ENCODE data around the gene GLIS2. TPM values are rescaled to one million over a fixed set of nuclear protein-coding genes. Genes with fewer than 3 reads are reported as not detected.

GLIS2 gene
- total RNA-seq, 1 donor from 2014 or later = 17.4 TPM

DNA sequence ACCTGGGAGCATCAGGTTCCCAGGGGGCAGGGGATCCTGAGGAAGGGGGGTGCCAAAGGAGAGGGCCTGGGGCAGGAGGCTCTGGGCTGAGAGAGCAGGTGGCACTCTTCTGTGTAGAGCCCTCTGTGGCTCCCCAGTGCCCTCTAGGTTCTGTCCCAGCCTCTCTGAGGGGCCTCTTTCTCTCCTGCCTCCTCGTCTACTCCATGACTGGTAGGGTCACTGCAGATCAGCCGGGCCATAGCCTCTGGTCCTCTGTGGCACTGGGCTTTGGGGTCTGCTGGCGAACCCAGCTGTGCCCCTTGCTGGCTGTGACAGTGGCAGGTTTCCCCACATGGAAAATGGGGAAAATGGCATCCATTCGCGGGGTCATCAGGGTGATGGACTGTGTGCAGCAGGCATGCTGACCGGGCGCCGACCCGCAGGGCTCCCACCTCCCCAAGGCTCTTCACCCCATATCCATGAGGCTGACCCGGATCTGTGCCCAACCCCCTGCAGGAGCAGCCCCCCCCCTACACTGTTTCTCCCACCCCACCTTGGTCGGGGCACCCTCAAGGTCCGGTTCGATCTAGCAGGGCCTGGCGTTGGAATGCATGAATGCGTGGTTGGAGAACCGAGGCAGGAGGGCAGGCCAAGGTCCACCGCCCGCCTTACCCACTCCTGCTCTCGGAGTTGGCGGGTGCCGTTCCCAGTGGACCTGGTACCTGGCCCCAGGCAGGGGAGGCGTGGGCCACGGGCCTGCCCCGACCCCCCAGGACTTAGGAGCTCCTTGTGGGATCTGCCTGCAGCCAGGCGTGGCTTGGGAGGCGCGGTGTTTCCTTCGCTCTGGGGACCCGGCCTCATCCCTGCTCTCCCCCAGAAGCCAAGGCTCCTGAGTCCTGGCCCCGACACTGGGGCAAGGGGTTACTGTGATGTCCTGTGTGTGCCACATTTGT, 6.5 kb downstream of the GLIS2 start:
- TF ChIP-seq, protein P1, sequence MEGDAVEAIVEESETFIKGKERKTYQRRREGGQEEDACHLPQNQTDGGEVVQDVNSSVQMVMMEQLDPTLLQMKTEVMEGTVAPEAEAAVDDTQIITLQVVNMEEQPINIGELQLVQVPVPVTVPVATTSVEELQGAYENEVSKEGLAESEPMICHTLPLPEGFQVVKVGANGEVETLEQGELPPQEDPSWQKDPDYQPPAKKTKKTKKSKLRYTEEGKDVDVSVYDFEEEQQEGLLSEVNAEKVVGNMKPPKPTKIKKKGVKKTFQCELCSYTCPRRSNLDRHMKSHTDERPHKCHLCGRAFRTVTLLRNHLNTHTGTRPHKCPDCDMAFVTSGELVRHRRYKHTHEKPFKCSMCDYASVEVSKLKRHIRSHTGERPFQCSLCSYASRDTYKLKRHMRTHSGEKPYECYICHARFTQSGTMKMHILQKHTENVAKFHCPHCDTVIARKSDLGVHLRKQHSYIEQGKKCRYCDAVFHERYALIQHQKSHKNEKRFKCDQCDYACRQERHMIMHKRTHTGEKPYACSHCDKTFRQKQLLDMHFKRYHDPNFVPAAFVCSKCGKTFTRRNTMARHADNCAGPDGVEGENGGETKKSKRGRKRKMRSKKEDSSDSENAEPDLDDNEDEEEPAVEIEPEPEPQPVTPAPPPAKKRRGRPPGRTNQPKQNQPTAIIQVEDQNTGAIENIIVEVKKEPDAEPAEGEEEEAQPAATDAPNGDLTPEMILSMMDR (conservative IDR thresholded peaks at IDR 0.05) = no peak
- H3K27me3 Mint-ChIP-seq (ENCODE audit: low read depth) = no peaks in the 10 kb centered on the region
- H3K36me3 Mint-ChIP-seq (ENCODE audit: low read depth) = no peaks in the 10 kb centered on the region
- no peaks in the 10 kb centered on the region for H3K9me3 Mint-ChIP-seq
- no peak for DNase-seq (ENCODE audit: low read depth, low spot score)
- no peak overlapping the region for H3K27ac Mint-ChIP-seq (ENCODE audit: unreplicated experiment)
- peaks cover 19% of the 10 kb centered on the region for H3K4me1 Mint-ChIP-seq
- no peak overlapping the region for H3K4me3 Mint-ChIP-seq

DNA sequence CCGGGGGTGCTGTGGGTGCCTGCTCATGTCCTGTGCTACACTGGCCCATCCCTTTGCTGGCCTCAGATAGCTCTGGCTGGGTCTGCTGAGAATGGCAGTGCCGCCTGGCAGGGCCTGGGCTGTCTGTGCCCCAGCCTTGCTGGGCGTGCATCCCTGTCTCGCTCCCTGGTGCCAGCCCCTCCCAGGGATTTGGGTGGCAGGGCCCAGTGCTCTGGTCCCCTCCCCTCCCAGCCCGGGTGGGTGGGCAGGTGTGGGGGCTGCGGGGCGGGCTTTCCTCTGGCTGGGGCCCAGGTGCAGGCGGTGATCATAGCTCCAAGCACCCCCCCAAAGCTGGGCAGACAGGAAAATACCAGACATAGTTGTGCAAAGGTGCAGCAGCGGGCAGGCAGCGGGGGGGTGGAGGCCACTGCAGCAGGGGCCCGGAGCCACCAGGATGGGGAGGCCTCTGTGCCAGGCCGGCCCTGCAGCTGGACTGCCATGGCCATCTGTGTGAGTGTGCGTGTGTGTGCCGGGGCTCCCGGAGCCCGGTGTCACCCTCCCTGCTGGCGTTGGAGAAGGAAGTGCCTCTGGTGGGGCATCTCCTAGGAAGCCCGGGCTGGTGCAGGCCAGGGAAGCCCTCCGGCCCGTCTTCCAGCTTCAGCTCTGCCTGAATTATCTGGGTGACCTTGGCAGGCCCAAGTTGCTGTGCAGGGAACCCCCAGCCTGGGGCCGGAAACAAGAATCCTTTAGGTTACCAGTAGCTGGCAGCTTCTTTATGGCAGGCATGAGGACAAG, 7.4 kb downstream of the GLIS2 start:
- TF ChIP-seq, protein P1 (conservative IDR thresholded peaks at IDR 0.05) = no peak
- H3K27me3 Mint-ChIP-seq (ENCODE audit: low read depth) = no peaks in the 10 kb centered on the region
- no peaks in the 10 kb centered on the region for H3K9me3 Mint-ChIP-seq
- H3K27ac Mint-ChIP-seq (ENCODE audit: unreplicated experiment) = no peak overlapping the region
- no peak overlapping the region for H3K4me3 Mint-ChIP-seq
- H3K4me1 Mint-ChIP-seq = peaks cover 13% of the 10 kb centered on the region
- DNase-seq (ENCODE audit: low read depth, low spot score) = no peak
- H3K36me3 Mint-ChIP-seq (ENCODE audit: low read depth) = no peaks in the 10 kb centered on the region

DNA sequence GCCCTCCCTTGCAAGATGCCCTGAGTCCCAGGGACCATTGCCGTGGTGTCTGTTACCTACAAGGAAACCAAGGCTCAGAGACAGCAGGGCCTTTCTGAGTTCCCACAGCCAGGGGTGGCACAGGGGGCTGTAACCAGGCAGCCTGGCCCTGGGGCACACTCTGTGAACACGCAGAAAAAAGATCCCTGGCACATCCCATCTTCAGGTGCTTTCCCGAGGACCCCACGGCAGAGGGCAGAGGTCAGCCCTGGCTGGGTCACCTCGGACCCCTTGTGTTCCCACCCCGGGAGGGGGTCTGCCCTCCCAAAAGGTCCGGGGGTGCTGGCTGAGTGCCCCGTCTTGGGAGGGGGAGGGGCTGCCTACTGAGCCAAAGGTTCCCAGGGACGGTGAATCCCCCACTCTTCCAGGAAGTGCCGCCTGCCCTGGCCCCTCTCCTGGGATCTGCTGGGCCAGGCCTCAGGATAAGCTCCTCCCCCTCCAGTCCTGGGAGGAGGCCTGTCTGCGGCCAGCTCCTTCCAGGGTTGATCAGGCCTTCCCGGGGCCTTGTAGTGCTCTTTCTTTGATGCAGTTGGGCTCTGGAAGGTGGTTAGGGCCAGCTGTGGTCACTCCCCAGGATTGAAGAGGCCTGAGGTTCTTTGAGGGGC, 8.1 kb downstream of the GLIS2 start:
- H3K4me3 Mint-ChIP-seq = peak overlapping the region; percentile 77

DNA sequence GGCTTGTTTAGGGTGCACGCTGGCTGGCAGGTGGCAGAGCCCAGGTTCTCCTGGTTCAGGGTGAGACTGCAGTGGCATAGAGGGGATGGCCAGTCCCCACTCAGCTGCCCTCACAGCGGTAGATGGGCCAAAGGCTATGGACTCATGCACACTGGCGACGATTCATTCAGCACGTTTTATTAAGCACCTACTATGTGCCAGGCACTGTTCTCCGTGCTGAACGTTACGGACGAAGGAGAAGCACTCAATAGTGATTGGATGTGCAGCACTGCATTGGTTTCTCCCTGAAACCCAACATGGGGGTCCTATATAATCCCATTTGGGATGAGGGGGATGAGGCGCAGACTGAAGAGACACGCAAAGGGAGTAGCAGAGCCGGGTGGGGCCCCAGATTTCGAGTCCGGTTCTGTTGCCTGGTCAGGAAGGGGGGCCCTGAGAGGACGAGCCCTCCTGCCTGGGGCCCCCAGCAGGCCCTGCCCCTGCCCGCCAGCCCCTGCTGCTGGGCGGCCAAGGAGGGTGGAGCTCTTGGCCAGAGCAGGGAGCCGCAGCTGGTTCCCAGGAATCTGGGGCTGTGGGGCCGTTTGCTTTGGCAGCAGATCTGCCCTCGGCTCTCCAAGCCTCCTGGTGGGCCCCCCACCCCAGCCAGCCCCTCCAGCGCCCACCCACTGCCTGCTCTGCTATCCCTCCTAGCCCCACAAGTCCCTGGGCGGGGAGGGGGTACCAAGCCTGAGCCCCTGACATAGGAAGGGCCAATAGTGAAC, 8.8 kb downstream of the GLIS2 start:
- DNase-seq (ENCODE audit: low read depth, low spot score) = no peak
- peak overlapping the region; percentile 86 for H3K27ac Mint-ChIP-seq (ENCODE audit: unreplicated experiment)
- no peaks in the 10 kb centered on the region for H3K27me3 Mint-ChIP-seq (ENCODE audit: low read depth)
- H3K4me1 Mint-ChIP-seq = peaks cover 12% of the 10 kb centered on the region
- H3K4me3 Mint-ChIP-seq = peak overlapping the region; percentile 77
- H3K9me3 Mint-ChIP-seq = no peaks in the 10 kb centered on the region
- TF ChIP-seq, protein P1 (conservative IDR thresholded peaks at IDR 0.05) = no peak
- H3K36me3 Mint-ChIP-seq (ENCODE audit: low read depth) = no peaks in the 10 kb centered on the region

More for the DNA sequence above, 8.1 kb downstream of the GLIS2 start:
- Mint-ChIP-seq H3K27me3 (ENCODE audit: low read depth) (no peaks in the 10 kb centered on the region), H3K9me3 (no peaks in the 10 kb centered on the region), H3K27ac (ENCODE audit: unreplicated experiment) (peak overlapping the region; percentile 86), H3K36me3 (ENCODE audit: low read depth) (no peaks in the 10 kb centered on the region), H3K4me1 (peaks cover 9% of the 10 kb centered on the region)
- DNase-seq (ENCODE audit: low read depth, low spot score) = peak; percentile 39
- TF ChIP-seq, protein P1 (conservative IDR thresholded peaks at IDR 0.05) = no peak

All from neural crest cell (in vitro differentiated cells).